Measurements from ENCODE around the gene TAS2R19. TPM values are rescaled to one million over a fixed set of nuclear protein-coding genes. Genes with fewer than 3 reads are reported as not detected.
"Not testable (repeated sequence)": the region's sequence is repeated elsewhere in the genome, so short reads cannot be mapped to it uniquely, and the experiment has no call there.

The TAS2R19 gene
- total RNA-seq (1 to 10 TPM; 5.9 to 9.1 TPM), polyA plus RNA-seq (under 1 TPM in 1 of 2 donors, not detected in 1; 0.72 TPM)
- long read RNA-seq, donor 1 = 0 reads
- long read RNA-seq, donor 2 = 0 reads

- Histone ChIP-seq H3K9me3 (ENCODE audit: control insufficient read depth, low read length) (no peaks in the 10 kb centered on the region), H3K27me3 (ENCODE audit: control insufficient read depth in 1 of 2, insufficient read depth in 2 of 2, low read length in 1 of 2) (no peaks in the 10 kb centered on the region), H3K4me3 (ENCODE audit: low read length in 2 of 2) (no peak within 1 kb of the TSS), H3K4me1 (ENCODE audit: control insufficient read depth in 1 of 2, insufficient read depth in 2 of 2, low read length in 2 of 2) (peaks cover 0 to 2% of the 10 kb centered on the region in 2 donors), H3K27ac (ENCODE audit: low read depth in 1 of 2, low read length in 2 of 2) (no peak within 1 kb of the TSS), H3K36me3 (ENCODE audit: control insufficient read depth in 1 of 2, insufficient read depth in 2 of 2, low read length in 1 of 2) (no peaks in the 10 kb centered on the region)
- 83 to 96% methylated on average over 1 of the region's 1 CpG for WGBS, 2 donors
- intact Hi-C loops (cut with DNase I) = no loop called here
- DNase-seq (no peak), ATAC-seq (ENCODE audit: low FRiP score) (no peak)
Observed at GRCh38 chr12:11022520-11022919, at the start of gene TAS2R19. Gene TAS2R19, minus strand, starts transcription at chr12:11022620. Its CDS starts 49 bp downstream, at chr12:11022571.

GRCh38 chr12:11071414-11071813 is 49.0 kb upstream of the TAS2R19 start:
- DNase-seq (no peak), ATAC-seq (ENCODE audit: low FRiP score) (no peak)
- Histone ChIP-seq H3K9me3 (ENCODE audit: control insufficient read depth, low read length) (no peaks in the 10 kb centered on the region), H3K27ac (ENCODE audit: low read depth in 1 of 2, low read length in 2 of 2) (no peak overlapping the region), H3K36me3 (ENCODE audit: control insufficient read depth in 1 of 2, insufficient read depth in 2 of 2, low read length in 1 of 2) (no peaks in the 10 kb centered on the region), H3K4me1 (ENCODE audit: control insufficient read depth in 1 of 2, insufficient read depth in 2 of 2, low read length in 2 of 2) (no peaks in the 10 kb centered on the region), H3K4me3 (ENCODE audit: low read length in 2 of 2) (no peak overlapping the region), H3K27me3 (ENCODE audit: control insufficient read depth in 1 of 2, insufficient read depth in 2 of 2, low read length in 1 of 2) (no peaks in the 10 kb centered on the region)
- 46 to 47% methylated on average over 4 of the region's 4 CpGs for WGBS, 2 donors
- intact Hi-C loops (cut with DNase I) = loop anchor here (2.0 to 5.0 kb wide), 2 partner anchors 54 to 57 kb away; no protein-coding TSS in a partner anchor

GRCh38 chr12:11070999-11071398 is 48.6 kb upstream of the TAS2R19 start:
- no peaks in the 10 kb centered on the region for H3K27me3 ChIP-seq (ENCODE audit: control insufficient read depth in 1 of 2, insufficient read depth in 2 of 2, low read length in 1 of 2)
- H3K27ac ChIP-seq (ENCODE audit: low read depth in 1 of 2, low read length in 2 of 2) = no peak overlapping the region
- intact Hi-C loops (cut with DNase I) = loop anchor here (2.0 to 5.0 kb wide), 2 partner anchors 54 to 56 kb away; no protein-coding TSS in a partner anchor
- WGBS, 2 donors = 85% methylated on average over 1 of the region's 1 CpG; no CpG with 5 or more reads in 1 of the 2 donors
- no peak overlapping the region for H3K4me3 ChIP-seq (ENCODE audit: low read length in 2 of 2)
- no peaks in the 10 kb centered on the region for H3K36me3 ChIP-seq (ENCODE audit: control insufficient read depth in 1 of 2, insufficient read depth in 2 of 2, low read length in 1 of 2)
- H3K4me1 ChIP-seq (ENCODE audit: control insufficient read depth in 1 of 2, insufficient read depth in 2 of 2, low read length in 2 of 2) = no peaks in the 10 kb centered on the region
- no peaks in the 10 kb centered on the region for H3K9me3 ChIP-seq (ENCODE audit: control insufficient read depth, low read length)
- DNase-seq = no peak
- ATAC-seq (ENCODE audit: low FRiP score) = no peak

- Histone ChIP-seq H3K27me3 (ENCODE audit: control insufficient read depth in 1 of 2, insufficient read depth in 2 of 2, low read length in 1 of 2) (no peaks in the 10 kb centered on the region), H3K9me3 (ENCODE audit: control insufficient read depth, low read length) (no peaks in the 10 kb centered on the region), H3K27ac (ENCODE audit: low read depth in 1 of 2, low read length in 2 of 2) (no peak overlapping the region), H3K4me1 (ENCODE audit: control insufficient read depth in 1 of 2, insufficient read depth in 2 of 2, low read length in 2 of 2) (no peaks in the 10 kb centered on the region), H3K4me3 (ENCODE audit: low read length in 2 of 2) (no peak overlapping the region), H3K36me3 (ENCODE audit: control insufficient read depth in 1 of 2, insufficient read depth in 2 of 2, low read length in 1 of 2) (no peaks in the 10 kb centered on the region)
- intact Hi-C loops (cut with DNase I) = loop anchor here (2.0 to 5.0 kb wide), 2 partner anchors 53 to 55 kb away; no protein-coding TSS in a partner anchor
- WGBS, 2 donors = 77 to 82% methylated on average over 5 of the region's 5 CpGs
- DNase-seq = no peak
- peak; percentile 15 for ATAC-seq (ENCODE audit: low FRiP score)
Observed at GRCh38 chr12:11069854-11070365, 47.5 kb upstream of the TAS2R19 start.

- Histone ChIP-seq H3K4me1 (ENCODE audit: control insufficient read depth in 1 of 2, insufficient read depth in 2 of 2, low read length in 2 of 2) (no peaks in the 10 kb centered on the region), H3K9me3 (ENCODE audit: control insufficient read depth, low read length) (no peaks in the 10 kb centered on the region), H3K27ac (ENCODE audit: low read depth in 1 of 2, low read length in 2 of 2) (no peak overlapping the region), H3K27me3 (ENCODE audit: control insufficient read depth in 1 of 2, insufficient read depth in 2 of 2, low read length in 1 of 2) (no peaks in the 10 kb centered on the region), H3K4me3 (ENCODE audit: low read length in 2 of 2) (no peak overlapping the region), H3K36me3 (ENCODE audit: control insufficient read depth in 1 of 2, insufficient read depth in 2 of 2, low read length in 1 of 2) (peaks cover 0 to 2% of the 10 kb centered on the region in 2 donors)
- ATAC-seq (ENCODE audit: low FRiP score) (peak; percentile 53), DNase-seq (peak in 1 of 2 donors; percentile 49)
- 3 to 8% methylated on average over 2 of the region's 2 CpGs for WGBS, 2 donors
- intact Hi-C loops (cut with DNase I) = no loop called here
Observed at GRCh38 chr12:11067514-11067913, 45.1 kb upstream of the TAS2R19 start.

- H3K36me3 ChIP-seq (ENCODE audit: control insufficient read depth in 1 of 2, insufficient read depth in 2 of 2, low read length in 1 of 2); H3K27ac ChIP-seq (ENCODE audit: low read depth in 1 of 2, low read length in 2 of 2); ATAC-seq (ENCODE audit: low FRiP score); H3K27me3 ChIP-seq (ENCODE audit: control insufficient read depth in 1 of 2, insufficient read depth in 2 of 2, low read length in 1 of 2); intact Hi-C loops (cut with DNase I); H3K4me3 ChIP-seq (ENCODE audit: low read length in 2 of 2); DNase-seq; H3K9me3 ChIP-seq (ENCODE audit: control insufficient read depth, low read length); H3K4me1 ChIP-seq (ENCODE audit: control insufficient read depth in 1 of 2, insufficient read depth in 2 of 2, low read length in 2 of 2): not testable (repeated sequence)
- WGBS, 2 donors = 85 to 90% methylated on average over 1 of the region's 1 CpG
Observed at GRCh38 chr12:11062194-11062593, 39.8 kb upstream of the TAS2R19 start, which contains the start of gene TAS2R46. Gene TAS2R46, minus strand, starts transcription at chr12:11062294. Its CDS starts 0 bp downstream, at chr12:11062294.

- H3K4me1 ChIP-seq (ENCODE audit: control insufficient read depth in 1 of 2, insufficient read depth in 2 of 2, low read length in 2 of 2) = no peaks in the 10 kb centered on the region
- H3K27me3 ChIP-seq (ENCODE audit: control insufficient read depth in 1 of 2, insufficient read depth in 2 of 2, low read length in 1 of 2) = no peaks in the 10 kb centered on the region
- DNase-seq = no peak
- no peak for ATAC-seq (ENCODE audit: low FRiP score)
- no peak overlapping the region for H3K4me3 ChIP-seq (ENCODE audit: low read length in 2 of 2)
- no peaks in the 10 kb centered on the region for H3K9me3 ChIP-seq (ENCODE audit: control insufficient read depth, low read length)
- peaks cover 0 to 1% of the 10 kb centered on the region in 2 donors for H3K36me3 ChIP-seq (ENCODE audit: control insufficient read depth in 1 of 2, insufficient read depth in 2 of 2, low read length in 1 of 2)
- intact Hi-C loops (cut with DNase I) = no loop called here
- H3K27ac ChIP-seq (ENCODE audit: low read depth in 1 of 2, low read length in 2 of 2) = no peak overlapping the region
Observed at GRCh38 chr12:11059784-11060183, 37.4 kb upstream of the TAS2R19 start.

- intact Hi-C loops (cut with DNase I) = no loop called here
- no peaks in the 10 kb centered on the region for H3K9me3 ChIP-seq (ENCODE audit: control insufficient read depth, low read length)
- H3K4me3 ChIP-seq (ENCODE audit: low read length in 2 of 2) = no peak overlapping the region
- no peak overlapping the region for H3K27ac ChIP-seq (ENCODE audit: low read depth in 1 of 2, low read length in 2 of 2)
- no peaks in the 10 kb centered on the region for H3K4me1 ChIP-seq (ENCODE audit: control insufficient read depth in 1 of 2, insufficient read depth in 2 of 2, low read length in 2 of 2)
- DNase-seq (no peak), ATAC-seq (ENCODE audit: low FRiP score) (no peak)
- no peaks in the 10 kb centered on the region for H3K27me3 ChIP-seq (ENCODE audit: control insufficient read depth in 1 of 2, insufficient read depth in 2 of 2, low read length in 1 of 2)
- WGBS, 2 donors = 96 to 98% methylated on average over 3 of the region's 3 CpGs
- no peaks in the 10 kb centered on the region for H3K36me3 ChIP-seq (ENCODE audit: control insufficient read depth in 1 of 2, insufficient read depth in 2 of 2, low read length in 1 of 2)
Observed at GRCh38 chr12:11059041-11059440, 36.6 kb upstream of the TAS2R19 start.

GRCh38 chr12:11055306-11055705 is 32.9 kb upstream of the TAS2R19 start:
- WGBS, 2 donors = 94 to 95% methylated on average over 2 of the region's 2 CpGs
- ATAC-seq (ENCODE audit: low FRiP score) = no peak
- Histone ChIP-seq H3K27me3 (ENCODE audit: control insufficient read depth in 1 of 2, insufficient read depth in 2 of 2, low read length in 1 of 2) (no peaks in the 10 kb centered on the region), H3K27ac (ENCODE audit: low read depth in 1 of 2, low read length in 2 of 2) (no peak overlapping the region), H3K4me1 (ENCODE audit: control insufficient read depth in 1 of 2, insufficient read depth in 2 of 2, low read length in 2 of 2) (no peaks in the 10 kb centered on the region), H3K36me3 (ENCODE audit: control insufficient read depth in 1 of 2, insufficient read depth in 2 of 2, low read length in 1 of 2) (no peaks in the 10 kb centered on the region), H3K4me3 (ENCODE audit: low read length in 2 of 2) (no peak overlapping the region), H3K9me3 (ENCODE audit: control insufficient read depth, low read length) (no peaks in the 10 kb centered on the region)
- no peak for DNase-seq
- intact Hi-C loops (cut with DNase I) = no loop called here
